GM12878 (cell line): ENCODE results near the gene CIPC. TPM values are rescaled to one million over a fixed set of nuclear protein-coding genes. Genes with fewer than 3 reads are reported as not detected.

Experiments used
- ATF2 ChIP-seq: IDR thresholded peaks from 2 replicates; pipeline ENCODE4 v1.6.1; 2012; ENCODE audit warnings: low read length, inconsistent platforms
- ATF3 ChIP-seq: IDR thresholded peaks from 2 replicates; pipeline ENCODE4 v1.6.1; 2011; ENCODE audit warnings: low read depth, mild to moderate bottlenecking, low read length, moderate library complexity, borderline replicate concordance; ENCODE audit errors: extremely low read depth
- BMI1 ChIP-seq: fragments of 450-650 bp; IDR thresholded peaks from 2 replicates; pipeline ENCODE4 v1.6.1; 2016; ENCODE audit warnings: mild to moderate bottlenecking, moderate library complexity, borderline replicate concordance
- CBFB ChIP-seq: IDR thresholded peaks from 2 replicates; pipeline ENCODE4 v1.6.1; 2016; ENCODE audit warnings: antibody characterized with exemption, low read depth
- CHD4 ChIP-seq: fragments of 200-600 bp; sonication (generic); IDR thresholded peaks from 2 replicates; pipeline ENCODE4 v1.6.1; 2016; ENCODE audit warnings: mild to moderate bottlenecking
- CREB1 ChIP-seq: IDR thresholded peaks from 2 replicates; pipeline ENCODE4 v1.6.1; 2012; ENCODE audit warnings: low read depth, mild to moderate bottlenecking, inconsistent platforms
- CREM ChIP-seq: IDR thresholded peaks from 2 replicates; pipeline ENCODE4 v1.6.1; 2014; ENCODE audit warnings: antibody characterized with exemption, low read depth
- CTCF ChIP-seq, 3 experiments: IDR thresholded peaks in 2 of 3; conservative IDR thresholded peaks in 1 of 3; 2 replicates each; pipeline ENCODE4 v1.5.1; 2011; ENCODE audit warnings: low read depth in 3 of 3, low read length in 3 of 3, mild to moderate bottlenecking in 3 of 3, control low read depth in 2 of 3, moderate library complexity in 2 of 3, inconsistent platforms in 1 of 3, mixed read lengths in 1 of 3; ENCODE audit not compliant: control insufficient read depth in 2 of 3, insufficient read depth in 1 of 3; ENCODE audit errors: extremely low read depth in 1 of 3
- EED ChIP-seq: sonication (generic); IDR thresholded peaks from 2 replicates; pipeline ENCODE4 v1.6.1; 2016; ENCODE audit warnings: antibody characterized with exemption, low read depth
- FOS ChIP-seq: IDR thresholded peaks from 3 replicates; pipeline ENCODE4 v1.6.1; 2011; ENCODE audit warnings: borderline replicate concordance; ENCODE audit not compliant: insufficient read length; ENCODE audit errors: extremely low read depth
- HDGF ChIP-seq: fragments of 450-650 bp; IDR thresholded peaks from 2 replicates; pipeline ENCODE4 v1.6.1; 2016; ENCODE audit warnings: antibody characterized with exemption
- IKZF1 ChIP-seq: fragments of 450-650 bp; conservative IDR thresholded peaks from 2 replicates; pipeline ENCODE4 v1.6.1; 2017; ENCODE audit warnings: antibody characterized with exemption, mild to moderate bottlenecking
- RFX5 ChIP-seq: IDR thresholded peaks from 2 replicates; pipeline ENCODE4 v1.6.1; 2011; ENCODE audit warnings: low read depth, low read length, improper control_type of control experiment
- SKIL ChIP-seq: fragments of 450-650 bp; IDR thresholded peaks from 2 replicates; pipeline ENCODE4 v1.6.1; 2017; ENCODE audit warnings: mild to moderate bottlenecking, low read depth, inconsistent platforms; ENCODE audit not compliant: poor library complexity, severe bottlenecking
- SUPT20H ChIP-seq: IDR thresholded peaks from 2 replicates; pipeline ENCODE4 v1.6.1; 2011; ENCODE audit warnings: low read depth, mild to moderate bottlenecking, low read length, moderate library complexity, borderline replicate concordance; ENCODE audit not compliant: control insufficient read depth
- WRNIP1 ChIP-seq: IDR thresholded peaks from 2 replicates; pipeline ENCODE4 v1.6.1; 2011; ENCODE audit warnings: low read depth, low read length, improper control_type of control experiment, borderline replicate concordance
- polyA plus RNA-seq, 11 experiments: library from polyadenylated mRNA; depleted of rRNA in 4 of 11; unstranded in 6 of 11; stranded (reverse) in 5 of 11; fragments of >200 nt; fragmentation: Nextera tagmentation in 4 of 11; fragmentation: Illumina TruSeq in 1 of 11; extraction: Ambion mirVana in 4 of 11; extraction: Trizol in 1 of 11; gene quantifications; 1 replicate in 1 of 11; 2 replicates in 10 of 11; pipeline versions ENCODE4 v1.2.1 to v1.2.3, GENCODE V29; 2011 to 2016; ENCODE audit warnings: inconsistent platforms in 2 of 11, missing spikeins in 2 of 11, low read depth in 1 of 11
- total RNA-seq, 4 experiments: library from RNA; depleted of rRNA in 3 of 4; stranded (reverse); fragments of >200 nt in 3 of 4; fragmentation: Illumina TruSeq in 1 of 4; extraction: Trizol in 1 of 4; gene quantifications; 2 replicates each; pipeline versions ENCODE4 v1.2.1 to v1.2.3, GENCODE V29; 2013 to 2021

CIPC gene
- total and polyA plus RNA-seq, 10 of the 15 experiments (the other 5 are each of a cell fraction or from before 2014, with no cell fraction given), result 5.6 to 29.5 (median 16.5) TPM

- TF ChIP-seq IKZF1, result no peak
- TF ChIP-seq CREM, result 0 out of 2 replicates have a peak, but pooled peaks have one; percentile 17
- no peak for TF ChIP-seq ATF3
- no peak for TF ChIP-seq FOS
- no peak for TF ChIP-seq SUPT20H
- TF ChIP-seq ATF2, result no peak
- TF ChIP-seq WRNIP1, result no peak
- no peak for TF ChIP-seq RFX5
- TF ChIP-seq CTCF (IDR thresholded peaks at IDR 0.05 in 2 of 3, conservative IDR thresholded peaks at IDR 0.05 in 1 of 3; ENCODE audit: control insufficient read depth in 2 of 3, extremely low read depth in 1 of 3, insufficient read depth in 1 of 3, low read depth in 3 of 3, low read length in 3 of 3), result peak; percentile 70 to 87 (median 86)
- no peak for TF ChIP-seq BMI1
- TF ChIP-seq CBFB, result peak; percentile 76; the same call in 1 of the 2 replicates
- TF ChIP-seq CHD4, result no peak
- no peak for TF ChIP-seq HDGF
- TF ChIP-seq EED, result no peak
- no peak for TF ChIP-seq SKIL
- TF ChIP-seq CREB1, result no peak
These were observed 3.3 kb upstream of the CIPC start (continued) for GRCh38 chr14:77094672-77095284.
